Daoy (cell line): ENCODE results near the gene FAM200C. TPM values are rescaled to one million over a fixed set of nuclear protein-coding genes. Genes with fewer than 3 reads are reported as not detected.
"Not testable (repeated sequence)": the region's sequence is repeated elsewhere in the genome, so short reads cannot be mapped to it uniquely, and the experiment has no call there.

Source experiments
- DNase-seq: peaks from one replicate; pipeline ENCODE4 v3.0.0-alpha.2; 2015; ENCODE audit warnings: low read depth
- total RNA-seq: library from RNA; depleted of rRNA; stranded (reverse); fragments of >200 nt; shearing (Covaris generic); gene quantifications from 2 replicates; pipeline ENCODE4 v1.2.3, GENCODE V29; 2014; rRNA removed

Gene FAM200C
- total RNA-seq = 8.5 and 10.3 TPM in 2 replicates

GRCh38 chr5:160399402-160400353 is at the start of gene FAM200C:
TSS of gene FAM200C (minus strand) at chr5:160400054. CDS start at chr5:160395490, 4,564 bp downstream.
- peak; percentile 97 for DNase-seq

GRCh38 chr5:160449458-160449857 is 49.6 kb upstream of the FAM200C start:
- no peak for DNase-seq

GRCh38 chr5:160448886-160449285 is 49.0 kb upstream of the FAM200C start:
- DNase-seq = no peak

GRCh38 chr5:160445751-160446150 is 45.9 kb upstream of the FAM200C start:
- DNase-seq = no peak

DNA sequence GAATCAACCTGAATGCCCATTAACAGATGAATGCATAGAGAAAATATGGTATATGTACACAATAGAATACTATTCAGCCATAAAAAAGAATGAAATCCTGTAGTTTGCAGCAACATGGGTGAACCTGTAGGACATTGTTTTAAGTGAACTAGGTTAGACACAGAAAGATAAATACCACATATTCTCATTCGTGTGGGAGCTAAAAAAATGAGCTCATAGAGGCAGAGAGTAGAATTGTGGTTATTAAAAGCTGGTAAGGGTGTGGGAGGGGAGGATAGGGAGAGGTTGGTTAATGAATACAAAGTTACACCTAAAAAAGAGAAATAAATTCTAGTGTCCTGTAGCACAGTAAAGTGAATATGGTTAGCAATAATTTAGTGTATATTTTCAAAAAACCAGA is 45.3 kb upstream of the FAM200C start:
- DNase-seq = no peak

GRCh38 chr5:160444407-160444806 is 44.6 kb upstream of the FAM200C start:
- DNase-seq = no peak

DNA sequence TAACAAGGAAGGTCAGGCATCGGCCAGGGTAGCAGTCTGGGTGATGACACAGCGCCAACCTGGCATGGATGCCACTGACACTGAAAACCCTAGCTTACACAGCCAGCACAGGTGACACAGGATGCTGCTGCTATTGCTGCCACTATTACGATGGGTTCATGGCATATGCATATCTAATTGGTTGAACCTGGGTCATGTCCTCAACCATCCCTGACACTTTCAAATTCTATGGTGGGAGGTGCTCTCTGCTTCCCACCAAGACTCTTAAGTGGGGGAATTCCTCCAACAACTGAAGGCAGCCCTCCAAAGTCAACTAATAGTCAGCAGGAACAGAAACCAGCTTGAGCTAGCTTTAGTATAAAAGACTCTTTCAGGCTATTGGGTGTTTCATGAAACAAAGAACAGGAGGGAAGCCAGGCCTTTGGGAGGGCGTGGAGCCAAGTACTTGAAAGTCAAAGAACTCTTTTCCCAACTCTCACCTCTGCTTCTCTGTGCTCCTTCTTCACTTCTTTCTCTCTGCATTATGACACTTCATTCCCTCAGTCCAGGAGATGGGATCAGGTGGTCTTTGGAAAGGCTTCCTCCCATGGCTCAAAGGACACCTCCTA is 43.1 kb upstream of the FAM200C start:
- DNase-seq = no peak

DNA sequence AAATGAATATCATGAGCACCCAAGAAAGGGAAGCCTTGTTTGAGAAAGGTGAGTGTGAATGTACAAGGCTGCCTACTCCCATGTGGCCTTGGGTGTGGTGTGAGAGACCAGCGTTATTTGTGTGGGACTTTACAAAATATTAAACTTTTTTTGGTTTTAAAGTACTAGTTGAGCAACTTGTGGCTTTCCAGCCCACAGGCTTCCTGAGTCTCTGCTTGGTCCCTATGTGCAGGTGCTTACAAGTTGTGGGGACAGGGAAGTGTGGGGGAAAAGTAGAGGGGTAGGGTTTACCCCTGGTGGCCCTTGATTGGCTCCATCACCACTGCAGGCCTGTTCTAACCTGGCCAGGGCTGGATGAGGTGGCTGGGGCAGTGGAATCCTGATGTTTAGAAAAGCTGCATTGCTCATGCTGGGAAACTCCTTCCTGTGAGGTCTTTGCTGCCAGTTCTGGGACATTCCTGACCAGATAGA is 41.5 kb upstream of the FAM200C start:
- DNase-seq = peak; percentile 38

DNA sequence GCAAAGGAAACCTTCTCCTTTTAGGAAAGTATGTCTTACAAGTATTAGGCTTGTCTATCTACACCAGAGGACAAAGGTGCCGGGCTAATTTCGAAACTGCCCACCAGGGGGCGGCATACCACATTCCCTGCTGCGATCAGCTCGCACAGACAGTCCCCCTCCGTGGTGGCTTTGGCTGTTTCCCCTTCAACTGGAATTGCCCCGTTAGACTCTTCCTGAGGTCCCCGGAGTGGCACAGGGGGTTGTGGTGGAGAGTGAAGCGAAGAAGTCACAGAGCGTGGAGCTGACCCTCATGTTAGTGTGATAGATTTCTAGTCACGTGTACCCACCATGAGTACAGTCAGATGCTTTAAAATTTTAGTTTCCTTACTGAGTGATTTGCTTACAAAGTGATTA is 39.3 kb upstream of the FAM200C start:
- peak; percentile 88 for DNase-seq

DNA sequence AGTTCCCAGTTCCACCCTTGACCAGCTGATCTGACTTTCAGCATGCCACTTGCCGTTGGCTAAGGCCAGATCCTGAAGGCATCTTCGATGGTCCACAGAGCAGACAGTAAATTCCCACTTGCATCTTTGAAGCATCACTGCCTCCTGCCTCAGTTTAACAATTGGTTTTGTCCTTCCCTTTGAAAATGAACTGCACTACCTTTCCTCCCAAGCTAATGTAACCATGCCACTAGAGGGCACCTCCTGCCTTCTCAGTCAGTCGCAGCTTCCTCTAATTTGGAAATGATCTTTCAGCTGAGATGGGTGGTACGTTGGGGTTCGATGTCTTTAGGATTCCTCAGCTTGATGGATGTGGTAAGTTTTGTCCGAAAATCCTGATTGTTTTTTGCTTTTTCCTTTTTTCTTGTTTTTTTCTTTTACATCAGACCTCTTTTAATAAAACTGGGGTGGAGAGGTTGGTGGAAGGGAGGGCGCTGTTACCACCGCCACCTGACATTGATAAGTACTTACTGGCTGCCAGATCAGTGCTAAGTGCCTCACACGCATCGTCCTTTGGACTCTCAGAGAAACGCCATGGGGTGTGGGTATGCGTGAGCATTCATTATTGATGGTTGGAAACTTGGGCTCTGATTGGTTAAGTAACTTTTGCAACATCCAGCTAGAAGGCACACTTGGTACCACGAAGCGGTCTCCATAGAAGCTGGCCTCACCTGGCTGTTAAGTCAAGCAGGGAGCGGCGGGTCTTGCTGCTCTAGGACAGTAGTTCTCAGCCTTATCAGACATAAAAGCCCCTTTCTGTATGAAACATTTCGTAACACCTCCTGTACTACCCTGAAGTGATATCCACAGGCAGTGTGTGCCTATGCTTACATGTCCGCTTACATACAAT is 38.7 kb upstream of the FAM200C start:
- peak; percentile 78 for DNase-seq

DNA sequence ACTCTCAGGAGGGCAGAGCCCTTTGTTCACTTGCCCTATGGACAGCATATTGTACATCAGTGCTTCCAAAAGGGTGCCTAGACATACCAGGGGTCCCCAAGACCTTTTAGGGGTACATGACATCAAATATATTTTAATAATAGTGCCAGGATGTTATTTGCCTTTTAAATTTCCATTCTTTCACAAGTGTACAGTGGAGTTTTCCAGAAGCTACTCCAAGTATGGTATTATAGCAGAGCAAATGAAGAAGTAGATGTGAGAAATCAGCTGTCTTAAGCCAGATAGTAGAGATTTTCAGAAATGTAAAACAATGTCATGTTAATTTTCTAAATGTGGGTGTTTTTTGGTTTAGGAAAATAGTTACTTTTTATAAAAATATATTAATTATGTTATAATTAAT is 37.4 kb upstream of the FAM200C start:
- no peak for DNase-seq

GRCh38 chr5:160436661-160437060 is 36.8 kb upstream of the FAM200C start:
- not testable (repeated sequence) for DNase-seq

DNA sequence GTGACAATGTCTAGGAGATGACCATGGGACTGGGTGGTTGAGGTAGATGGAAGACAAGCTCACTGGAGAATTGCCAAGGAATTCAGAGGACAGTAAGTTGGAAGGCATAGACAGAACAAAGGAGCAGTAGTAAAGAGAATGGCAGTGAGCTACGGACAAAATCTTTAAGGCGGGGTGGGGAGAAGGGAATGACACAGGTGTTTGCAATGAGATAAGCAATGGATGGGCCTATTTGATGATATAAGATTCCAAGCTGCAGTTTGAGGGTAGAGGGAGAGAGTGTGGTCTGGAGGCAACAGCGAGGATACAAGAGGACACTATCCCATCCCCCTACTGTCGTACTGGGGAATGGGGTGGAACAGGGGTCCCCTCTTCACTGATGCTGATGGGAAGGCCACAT is 36.2 kb upstream of the FAM200C start:
- DNase-seq = no peak

- DNase-seq = no peak
Measured at GRCh38 chr5:160435532-160435931, 35.7 kb upstream of the FAM200C start.

- DNase-seq = peak; percentile 76
Measured at GRCh38 chr5:160434022-160434531, 34.2 kb upstream of the FAM200C start.

- no peak for DNase-seq
Measured at GRCh38 chr5:160432787-160433186, 32.9 kb upstream of the FAM200C start.

- DNase-seq = no peak
Measured at GRCh38 chr5:160432196-160432595, 32.3 kb upstream of the FAM200C start.

GRCh38 chr5:160427607-160428006 is 27.8 kb upstream of the FAM200C start:
- DNase-seq = no peak

DNA sequence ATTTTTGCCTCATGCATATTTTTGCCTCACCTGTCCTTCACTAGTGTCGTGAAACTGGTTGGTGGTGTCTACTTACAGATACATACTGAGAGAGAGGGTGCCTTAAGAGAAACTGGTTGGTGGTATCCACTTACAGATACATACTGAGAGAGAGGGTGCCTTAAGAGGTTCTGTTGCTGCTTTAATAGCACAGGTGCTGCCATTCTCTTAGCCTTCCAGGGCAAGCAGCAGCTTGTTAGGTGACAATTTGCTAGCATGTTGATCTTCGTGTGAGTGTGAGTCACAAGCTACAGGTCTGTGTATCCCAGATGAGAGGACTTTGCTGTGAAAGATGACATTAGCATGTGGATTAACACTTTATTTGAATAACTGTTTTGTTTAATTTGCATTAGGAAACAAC is 23.2 kb upstream of the FAM200C start:
- no peak for DNase-seq

- peak; percentile 99 for DNase-seq
Measured at GRCh38 chr5:160421625-160422258, 21.9 kb upstream of the FAM200C start, which contains the start of gene PTTG1. TSS of gene PTTG1 (plus strand) at chr5:160421855. CDS start at chr5:160422313, 458 bp downstream.

DNA sequence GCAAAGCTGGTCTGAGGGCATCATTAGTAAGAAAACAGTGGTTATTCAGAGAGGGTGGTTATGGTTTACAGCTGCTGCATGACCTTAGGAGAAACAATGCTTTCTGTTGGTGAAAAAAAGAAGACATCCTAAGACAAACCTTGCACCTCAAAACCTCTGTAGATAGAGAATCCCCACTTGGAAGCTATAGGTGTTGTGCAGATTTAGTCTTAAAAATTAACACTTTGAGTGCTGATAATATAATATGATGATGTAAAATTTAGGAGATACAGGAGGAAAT is 20.4 kb upstream of the FAM200C start:
- no peak for DNase-seq
